ENCODE results near the gene TNNI3K. TPM values are rescaled to one million over a fixed set of nuclear protein-coding genes. Genes with fewer than 3 reads are reported as not detected.

TNNI3K gene
- total RNA-seq, 1 experiment from 2014 or later: not detected

DNA sequence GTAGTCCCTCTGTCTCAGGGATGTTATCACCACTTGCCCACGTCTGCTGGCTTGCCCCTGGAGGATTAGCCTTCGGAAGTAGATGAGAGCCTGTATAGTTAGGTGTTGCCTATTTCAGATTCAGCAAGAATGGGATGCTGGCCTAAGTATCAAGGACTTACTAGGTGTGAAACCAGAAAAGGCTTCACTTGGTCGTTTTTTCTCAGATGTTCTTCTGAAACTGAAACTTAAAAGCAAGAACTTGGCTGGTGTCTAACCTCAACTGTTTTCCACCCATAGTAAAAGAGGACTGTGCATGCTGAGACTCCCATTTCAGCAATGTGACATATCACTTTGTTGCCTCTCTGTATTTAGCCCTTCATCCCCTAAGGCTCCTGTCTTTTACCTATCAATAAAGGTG is 344.2 kb downstream of the TNNI3K start:
- H4K8ac ChIP-seq (replicated peaks; ENCODE audit: insufficient read length, low read depth, low read length): no peak overlapping the region
- H3K23ac ChIP-seq (ENCODE audit: insufficient read length, low read depth, low read length): no peak overlapping the region
- H3T11ph ChIP-seq (ENCODE audit: low read length): no peak overlapping the region
- no peaks in the 10 kb centered on the region for H4K20me1 ChIP-seq (ENCODE audit: control insufficient read depth, insufficient read depth, insufficient read length)
- DNase-seq: no peak
- no peak overlapping the region for H3K14ac ChIP-seq (ENCODE audit: insufficient read depth, low read length)
- H3K79me1 ChIP-seq (ENCODE audit: insufficient read depth, low read depth, low read length, poor library complexity, severe bottlenecking): no peaks in the 10 kb centered on the region
- TF ChIP-seq, protein P1, sequence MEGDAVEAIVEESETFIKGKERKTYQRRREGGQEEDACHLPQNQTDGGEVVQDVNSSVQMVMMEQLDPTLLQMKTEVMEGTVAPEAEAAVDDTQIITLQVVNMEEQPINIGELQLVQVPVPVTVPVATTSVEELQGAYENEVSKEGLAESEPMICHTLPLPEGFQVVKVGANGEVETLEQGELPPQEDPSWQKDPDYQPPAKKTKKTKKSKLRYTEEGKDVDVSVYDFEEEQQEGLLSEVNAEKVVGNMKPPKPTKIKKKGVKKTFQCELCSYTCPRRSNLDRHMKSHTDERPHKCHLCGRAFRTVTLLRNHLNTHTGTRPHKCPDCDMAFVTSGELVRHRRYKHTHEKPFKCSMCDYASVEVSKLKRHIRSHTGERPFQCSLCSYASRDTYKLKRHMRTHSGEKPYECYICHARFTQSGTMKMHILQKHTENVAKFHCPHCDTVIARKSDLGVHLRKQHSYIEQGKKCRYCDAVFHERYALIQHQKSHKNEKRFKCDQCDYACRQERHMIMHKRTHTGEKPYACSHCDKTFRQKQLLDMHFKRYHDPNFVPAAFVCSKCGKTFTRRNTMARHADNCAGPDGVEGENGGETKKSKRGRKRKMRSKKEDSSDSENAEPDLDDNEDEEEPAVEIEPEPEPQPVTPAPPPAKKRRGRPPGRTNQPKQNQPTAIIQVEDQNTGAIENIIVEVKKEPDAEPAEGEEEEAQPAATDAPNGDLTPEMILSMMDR (conservative IDR thresholded peaks at IDR 0.05): no peak
- H2AFZ ChIP-seq (ENCODE audit: low read length): no peak overlapping the region
- H2BK5ac ChIP-seq (ENCODE audit: insufficient read length, low read length): no peak overlapping the region
- no peak overlapping the region for H3K4ac ChIP-seq (ENCODE audit: low read depth, low read length)
- no peak overlapping the region for H3K9ac ChIP-seq (ENCODE audit: extremely low read depth, insufficient read length, low read length)
- no CpG with 5 or more reads among the region's 3 CpGs for WGBS (ENCODE audit: extremely low coverage, insufficient read length, low lambda C conversion rate)
- H4K91ac ChIP-seq (ENCODE audit: insufficient read length, low read depth, low read length): no peak overlapping the region
- no peaks in the 10 kb centered on the region for H3K79me2 ChIP-seq (ENCODE audit: insufficient read depth, low read length)
- no peak overlapping the region for H3K18ac ChIP-seq (ENCODE audit: insufficient read length, low read depth, low read length)
- no peak overlapping the region for H2BK20ac ChIP-seq (ENCODE audit: low read depth, low read length, poor library complexity, severe bottlenecking)
- no peaks in the 10 kb centered on the region for H3K4me1 ChIP-seq (ENCODE audit: insufficient read depth, low read length)
- H3K27me3 ChIP-seq (ENCODE audit: insufficient read depth, low read length): no peaks in the 10 kb centered on the region; the same call in 1 of the 2 replicates
- H3K4me2 ChIP-seq (ENCODE audit: insufficient read depth, insufficient read length, low read length): no peak overlapping the region
- no peak overlapping the region for H2BK12ac ChIP-seq (ENCODE audit: insufficient read length, low read depth, low read length)
- no peaks in the 10 kb centered on the region for H3K23me2 ChIP-seq (ENCODE audit: insufficient read length, low read depth, low read length, poor library complexity, severe bottlenecking)
- H3K27ac ChIP-seq (ENCODE audit: insufficient read length, low read depth, low read length): no peak overlapping the region
- H3K56ac ChIP-seq (ENCODE audit: insufficient read length, low read depth, low read length): no peak overlapping the region
- H3K9me3 Mint-ChIP-seq: no peaks in the 10 kb centered on the region
- H3K27ac Mint-ChIP-seq: no peak overlapping the region
- no peak overlapping the region for H3K4me3 Mint-ChIP-seq
- H3K4me1 Mint-ChIP-seq: peaks cover 5 to 6% of the 10 kb centered on the region in 2 experiments; a peak in 1 of 4 replicates
- H4K5ac ChIP-seq (ENCODE audit: insufficient read length, low read depth, low read length): no peak overlapping the region
- H3K9me3 ChIP-seq (ENCODE audit: control insufficient read depth, low read depth, low read length): no peaks in the 10 kb centered on the region
- H2BK120ac ChIP-seq (ENCODE audit: low read depth, low read length, poor library complexity, severe bottlenecking): no peak overlapping the region
- H2BK15ac ChIP-seq (ENCODE audit: low read depth, low read length): no peak overlapping the region
- no peaks in the 10 kb centered on the region for H3K27me3 Mint-ChIP-seq (ENCODE audit: low read depth)
- H2AK5ac ChIP-seq (ENCODE audit: insufficient read length, low read length): no peak overlapping the region
- H3K36me3 Mint-ChIP-seq (ENCODE audit: insufficient read depth in 1 of 3, low read depth in 3 of 3): no peaks in the 10 kb centered on the region
